C1 segment of cervical spinal cord (tissue), 14 donors: ENCODE data around the gene HS6ST2.
"Not testable (repeated sequence)": the region's sequence is repeated elsewhere in the genome, so short reads cannot be mapped to it uniquely, and the experiment has no call there.

ENCODE experiments used
- DNase-seq, 14 donors: peaks; one replicate each; lab custom pipeline; 2025; lab: John Stamatoyannopoulos, UW

The HS6ST2 gene

DNA sequence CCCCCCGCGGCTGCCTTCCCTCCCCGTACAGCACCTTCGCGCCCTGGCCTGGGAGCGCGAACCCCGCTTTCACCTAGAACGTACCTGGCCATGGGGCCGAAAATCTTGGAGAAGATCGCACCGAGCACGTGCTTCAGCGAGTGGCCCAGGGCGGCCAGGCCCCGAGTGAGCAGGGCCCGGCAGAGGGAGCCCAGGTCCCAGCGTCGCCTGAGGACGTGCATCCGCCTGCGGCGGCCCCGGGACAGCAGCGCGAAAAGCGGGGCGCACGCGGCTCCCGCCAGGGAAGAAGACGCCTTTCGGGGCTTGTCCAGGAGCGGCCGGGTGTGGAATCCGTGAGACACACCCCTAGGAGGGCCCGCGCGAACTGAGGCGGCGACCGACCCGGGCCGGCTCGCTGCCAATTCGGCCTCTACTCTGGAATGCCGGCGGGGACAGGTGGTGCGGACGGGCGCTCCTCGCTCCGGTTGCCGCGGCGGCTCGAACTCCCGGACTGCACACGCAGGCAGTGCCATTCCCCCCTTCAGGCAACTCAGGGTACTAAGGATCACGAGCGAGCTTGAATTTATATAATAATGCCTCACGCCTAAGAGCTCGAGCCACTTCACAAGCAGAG is at the start of gene HS6ST2:
HS6ST2 (minus strand) TSS at position 539 of the 613 bp plus-strand sequence.
- DNase-seq, result no peak

GRCh38 chrX:133007458-133007857 is 49.0 kb upstream of the HS6ST2 start:
- no peak for DNase-seq

- DNase-seq, result no peak
Measured at GRCh38 chrX:133005616-133006015, 47.2 kb upstream of the HS6ST2 start.

- peak in 1 of 14 donors; percentile 0 for DNase-seq
Measured at GRCh38 chrX:133005042-133005441, 46.6 kb upstream of the HS6ST2 start.

- DNase-seq, result no peak
Measured at GRCh38 chrX:132999209-132999608, 40.8 kb upstream of the HS6ST2 start.

GRCh38 chrX:132990835-132991234 is 32.4 kb upstream of the HS6ST2 start:
- no peak for DNase-seq

DNA sequence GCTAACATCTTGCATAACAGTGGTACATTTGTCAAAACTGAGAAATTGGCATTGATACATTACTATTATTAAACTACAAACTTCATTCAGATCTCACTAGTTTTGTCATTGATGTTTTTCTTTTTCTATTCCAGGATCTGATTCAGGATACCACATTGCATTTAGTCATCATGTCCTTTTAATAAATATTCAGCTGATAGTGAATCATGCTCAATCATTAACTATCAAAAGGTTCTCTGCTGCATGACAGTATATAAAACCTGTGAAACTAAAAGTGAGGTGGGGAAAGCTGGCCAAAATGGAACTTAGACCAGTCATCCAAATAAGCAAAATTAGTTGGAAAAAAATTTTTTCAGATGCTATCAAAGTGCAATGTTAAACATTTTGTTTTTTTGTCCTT is 28.1 kb upstream of the HS6ST2 start:
- no peak for DNase-seq

DNA sequence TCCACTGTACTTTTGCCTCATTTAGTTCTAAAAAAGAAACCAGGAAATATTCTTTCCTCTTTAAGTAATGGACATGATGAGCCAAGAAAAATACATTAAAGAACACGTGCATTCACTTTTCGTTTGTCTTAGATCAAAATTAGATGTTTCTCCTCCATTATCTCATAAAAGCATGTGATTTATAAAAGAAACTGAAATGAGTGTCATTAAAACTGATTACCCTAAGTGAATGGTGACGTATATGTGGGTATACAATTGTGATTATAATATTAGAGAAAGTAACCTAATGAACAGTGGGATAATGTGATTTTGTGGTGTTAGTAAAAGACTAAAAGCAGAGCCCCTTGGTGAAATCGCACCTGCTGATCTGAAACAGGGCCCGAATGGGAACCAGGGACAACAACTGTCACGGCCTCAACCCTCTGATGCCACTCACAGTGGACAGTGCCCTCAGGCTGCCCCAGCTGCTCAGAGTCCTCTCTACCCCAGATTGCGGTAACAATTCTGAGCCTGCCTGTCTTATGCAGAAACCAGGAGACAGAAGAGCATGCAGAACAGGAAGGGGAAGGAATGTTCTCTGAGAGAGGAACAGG is 25.7 kb upstream of the HS6ST2 start:
- DNase-seq, result no peak

- DNase-seq, result no peak
Measured at GRCh38 chrX:132983496-132983895, 25.1 kb upstream of the HS6ST2 start.

GRCh38 chrX:132980035-132980434 is 21.6 kb upstream of the HS6ST2 start:
- not testable (repeated sequence) for DNase-seq

- DNase-seq, result no peak
Measured at GRCh38 chrX:132968296-132968949, 10.0 kb upstream of the HS6ST2 start.

DNA sequence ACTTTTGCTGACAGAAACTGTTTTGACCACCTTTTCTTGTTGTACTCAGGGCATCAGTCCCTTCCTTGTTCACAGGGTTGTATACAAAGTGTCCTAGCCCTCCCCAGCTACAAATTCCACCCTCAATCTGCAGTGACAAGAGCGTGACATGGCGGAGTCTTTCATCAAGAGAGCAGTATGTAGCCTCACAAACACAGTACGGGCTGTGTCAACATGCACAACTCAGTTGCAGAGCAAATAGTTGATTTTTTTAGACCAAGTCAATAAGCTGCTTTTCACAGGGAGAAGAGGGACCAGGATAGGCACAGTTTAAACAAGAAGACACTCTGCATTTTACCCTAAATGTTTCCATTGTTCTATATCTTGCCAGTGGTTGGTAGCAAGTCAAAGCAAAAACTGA is 8.6 kb upstream of the HS6ST2 start:
- DNase-seq, result no peak

DNA sequence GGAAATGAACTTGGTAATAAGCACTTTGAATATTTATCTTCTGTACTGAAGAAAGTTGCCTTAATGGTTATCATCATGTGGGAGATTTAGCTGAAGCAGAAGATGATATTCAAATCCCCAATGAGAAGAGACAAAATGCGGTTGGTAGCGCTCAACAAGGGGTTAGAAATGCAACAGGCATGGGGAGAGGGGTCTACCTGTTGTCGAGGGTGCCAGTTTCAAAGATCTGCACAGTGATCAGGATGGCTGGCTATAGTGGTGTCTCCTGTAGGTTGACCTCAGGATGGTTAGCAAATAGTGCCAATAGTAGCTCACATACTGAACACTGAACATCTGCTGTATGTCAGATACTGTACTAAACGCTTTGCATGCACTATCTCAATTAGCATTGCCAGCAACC is 7.0 kb upstream of the HS6ST2 start:
- no peak for DNase-seq

- DNase-seq, result no peak
Measured at GRCh38 chrX:132961511-132961910, 3.1 kb upstream of the HS6ST2 start.

- no peak for DNase-seq
Measured at GRCh38 chrX:132957211-132958090, 978 bp downstream of the HS6ST2 start.

- no peak for DNase-seq
Measured at GRCh38 chrX:132956421-132957210, 1.8 kb downstream of the HS6ST2 start.

GRCh38 chrX:132955690-132956089 is 2.7 kb downstream of the HS6ST2 start:
- no peak for DNase-seq

DNA sequence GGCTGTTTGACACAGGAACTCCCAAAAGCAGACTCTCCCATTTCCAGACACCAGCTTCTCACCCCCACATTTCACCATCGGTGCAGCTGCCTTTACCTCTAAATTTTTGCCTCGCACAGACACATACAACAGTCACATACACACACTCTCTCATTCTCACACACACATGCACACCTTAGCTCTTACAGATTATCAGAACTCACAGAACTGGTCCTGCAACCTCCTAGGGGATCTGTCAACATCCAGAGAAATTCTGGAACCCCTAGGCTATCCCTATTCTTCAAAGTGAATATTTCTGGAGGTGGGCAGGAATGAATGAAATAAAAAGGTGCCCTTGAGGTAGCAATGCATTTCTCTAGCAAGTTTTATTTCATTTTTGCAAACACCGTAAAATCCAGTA is 4.1 kb downstream of the HS6ST2 start:
- DNase-seq, result no peak

- no peak for DNase-seq
Measured at GRCh38 chrX:132953354-132953753, 5.1 kb downstream of the HS6ST2 start.

- no peak for DNase-seq
Measured at GRCh38 chrX:132948648-132949260, 9.7 kb downstream of the HS6ST2 start.

DNA sequence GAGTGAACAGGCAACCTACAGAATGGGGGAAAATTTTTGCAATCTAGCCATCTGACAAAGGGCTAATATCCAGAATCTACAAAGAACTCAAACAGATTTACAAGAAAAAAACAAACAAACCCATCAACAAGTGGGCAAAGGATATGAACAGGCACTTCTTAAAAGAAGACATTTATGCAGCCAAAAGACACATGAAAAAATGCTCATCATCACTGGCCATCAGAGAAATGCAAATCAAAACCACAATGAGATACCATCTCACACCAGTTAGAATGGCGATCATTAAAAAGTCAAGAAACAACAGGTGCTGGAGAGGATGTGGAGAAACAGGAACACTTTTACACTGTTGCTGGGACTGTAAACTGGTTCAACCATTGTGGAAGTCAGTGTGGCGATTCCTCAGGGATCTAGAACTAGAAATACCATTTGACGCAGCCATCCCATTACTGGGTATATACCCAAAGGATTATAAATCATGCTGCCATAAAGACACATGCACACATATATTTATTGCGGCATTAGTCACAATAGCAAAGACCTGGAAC is 13.3 kb downstream of the HS6ST2 start:
- not testable (repeated sequence) for DNase-seq
